BJ (cell line): ENCODE measurements around the gene GRM5. TPM values are rescaled to one million over a fixed set of nuclear protein-coding genes. Genes with fewer than 3 reads are reported as not detected.

ENCODE experiments used
- CTCF ChIA-PET: fragments of 350-600 bp; formaldehyde crosslinking; extraction: SDS; loops from one replicate; lab custom pipeline; 2021; ENCODE audit warnings: antibody characterized with exemption, inconsistent platforms; lab: Yijun Ruan, JAX
- POLR2A ChIA-PET: fragments of 300-600 bp; sonication (Branson Sonifier 250); formaldehyde crosslinking; extraction: SDS; loops from one replicate; lab custom pipeline; 2021; ENCODE audit warnings: antibody characterized with exemption; lab: Charles Lee
- DNase-seq: peaks from one replicate; pipeline ENCODE4 v3.0.0-alpha.2; 2011; ENCODE audit warnings: low read depth
- H3K27me3 ChIP-seq: 2 replicates; pipeline ENCODE4 v1.6.0; 2011; ENCODE audit warnings: low read length; ENCODE audit not compliant: control insufficient read depth, insufficient read depth
- H3K36me3 ChIP-seq: 2 replicates; pipeline ENCODE4 v1.5.1; 2011; ENCODE audit warnings: low read length; ENCODE audit not compliant: control insufficient read depth, insufficient read depth
- H3K4me3 ChIP-seq: 2 replicates; pipeline ENCODE4 v1.5.1; 2011; ENCODE audit warnings: low read depth, mild to moderate bottlenecking, control low read depth, low read length
- polyA plus RNA-seq: library from polyadenylated mRNA; depleted of rRNA; stranded (reverse); fragments of >200 nt; gene quantifications from 2 replicates; pipeline ENCODE4 v1.2.3, GENCODE V29; 2011
- TF ChIP-seq, protein P1 (sequence below): IDR thresholded peaks from 2 replicates; pipeline ENCODE4 v1.5.1; 2011; ENCODE audit warnings: low read depth, mild to moderate bottlenecking, control low read depth, inconsistent platforms, low read length, moderate library complexity; ENCODE audit not compliant: insufficient read depth

GRM5 gene
- polyA plus RNA-seq, 1 experiment = not detected

DNA sequence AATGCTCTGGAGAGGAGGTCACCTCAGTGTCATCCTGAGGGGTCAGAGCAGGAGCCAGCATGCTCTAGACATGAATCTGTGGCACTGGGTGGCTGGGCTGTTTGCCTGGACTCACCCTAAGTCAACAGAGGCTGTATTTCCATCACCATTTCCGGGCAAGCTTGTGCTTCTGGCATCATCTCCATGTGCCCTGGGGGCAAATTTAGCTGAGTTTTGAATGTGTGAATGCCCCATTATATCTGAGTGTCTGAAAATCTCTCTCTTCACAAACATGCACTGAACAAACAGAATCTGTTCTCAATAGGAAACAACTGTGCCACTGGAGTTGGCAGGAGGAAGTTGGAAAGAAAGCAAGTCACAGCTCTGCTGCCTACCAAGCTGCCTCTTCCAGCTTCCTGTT lies 356.2 kb downstream of the GRM5 start:
- H3K27me3 ChIP-seq = no peaks in the 10 kb centered on the region
- ChIA-PET CTCF (no interaction called here), POLR2A (no interaction called here)
- H3K4me3 ChIP-seq = no peak overlapping the region
- H3K36me3 ChIP-seq = no peaks in the 10 kb centered on the region
- TF ChIP-seq, protein P1, sequence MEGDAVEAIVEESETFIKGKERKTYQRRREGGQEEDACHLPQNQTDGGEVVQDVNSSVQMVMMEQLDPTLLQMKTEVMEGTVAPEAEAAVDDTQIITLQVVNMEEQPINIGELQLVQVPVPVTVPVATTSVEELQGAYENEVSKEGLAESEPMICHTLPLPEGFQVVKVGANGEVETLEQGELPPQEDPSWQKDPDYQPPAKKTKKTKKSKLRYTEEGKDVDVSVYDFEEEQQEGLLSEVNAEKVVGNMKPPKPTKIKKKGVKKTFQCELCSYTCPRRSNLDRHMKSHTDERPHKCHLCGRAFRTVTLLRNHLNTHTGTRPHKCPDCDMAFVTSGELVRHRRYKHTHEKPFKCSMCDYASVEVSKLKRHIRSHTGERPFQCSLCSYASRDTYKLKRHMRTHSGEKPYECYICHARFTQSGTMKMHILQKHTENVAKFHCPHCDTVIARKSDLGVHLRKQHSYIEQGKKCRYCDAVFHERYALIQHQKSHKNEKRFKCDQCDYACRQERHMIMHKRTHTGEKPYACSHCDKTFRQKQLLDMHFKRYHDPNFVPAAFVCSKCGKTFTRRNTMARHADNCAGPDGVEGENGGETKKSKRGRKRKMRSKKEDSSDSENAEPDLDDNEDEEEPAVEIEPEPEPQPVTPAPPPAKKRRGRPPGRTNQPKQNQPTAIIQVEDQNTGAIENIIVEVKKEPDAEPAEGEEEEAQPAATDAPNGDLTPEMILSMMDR = no peak
- DNase-seq = no peak

DNA sequence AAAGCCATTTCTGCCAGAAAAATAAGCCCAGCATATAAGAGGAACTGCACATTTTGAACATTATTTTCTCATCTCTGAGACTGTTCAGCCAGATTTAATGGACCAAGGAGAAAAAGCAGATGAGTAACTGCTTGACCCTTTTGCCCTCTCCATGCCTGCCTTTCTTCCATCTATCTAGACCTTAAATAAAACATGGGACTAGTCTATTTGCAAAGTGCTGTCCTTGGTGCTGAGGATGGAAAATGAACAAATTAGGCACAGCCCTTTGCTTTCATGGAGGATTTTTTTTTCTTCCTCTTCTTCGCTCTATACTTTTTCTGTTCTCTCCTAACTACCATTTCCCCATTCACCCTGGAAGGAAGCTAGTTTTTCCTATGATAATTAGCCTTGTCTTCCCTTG lies 361.3 kb downstream of the GRM5 start:
- Histone ChIP-seq H3K4me3 (no peak overlapping the region), H3K36me3 (no peaks in the 10 kb centered on the region), H3K27me3 (no peaks in the 10 kb centered on the region)
- no peak for DNase-seq
- ChIA-PET POLR2A (no interaction called here), CTCF (no interaction called here)
- TF ChIP-seq, protein P1 = no peak

DNA sequence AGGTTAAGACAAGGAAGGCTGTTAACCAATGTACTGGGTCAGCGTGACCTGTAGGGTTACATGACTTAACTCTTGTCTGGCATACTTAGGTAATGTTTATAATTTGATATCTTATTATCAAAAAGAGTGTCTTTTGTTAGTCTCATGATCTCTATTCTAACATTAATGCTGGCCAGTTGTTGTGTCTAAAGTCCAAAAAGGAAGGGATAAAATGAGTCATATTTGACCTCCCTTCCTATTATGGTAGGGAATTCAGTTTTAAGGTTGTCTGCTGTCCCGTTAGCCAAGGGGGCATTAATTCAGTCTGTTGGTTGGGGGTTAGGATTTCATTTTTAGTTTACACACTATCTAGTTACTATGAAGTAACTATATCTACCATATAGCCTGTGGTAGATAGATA lies 364.0 kb downstream of the GRM5 start:
- Histone ChIP-seq H3K27me3 (no peaks in the 10 kb centered on the region), H3K36me3 (no peaks in the 10 kb centered on the region), H3K4me3 (no peak overlapping the region)
- TF ChIP-seq, protein P1 = no peak
- DNase-seq = no peak
- ChIA-PET POLR2A (no interaction called here), CTCF (interaction anchor here (1.1 kb wide), 1 partner anchor 14 kb away, joined by 3 read pairs; no protein-coding TSS in a partner anchor)

GRCh38 chr11:88697139-88697538 lies 368.6 kb downstream of the GRM5 start:
- ChIA-PET POLR2A (no interaction called here), CTCF (interaction anchor here (0.6 kb wide), 1 partner anchor 1429 kb away, joined by 4 read pairs; no protein-coding TSS in a partner anchor)
- TF ChIP-seq, protein P1 = no peak
- no peaks in the 10 kb centered on the region; the same call in 1 of the 2 replicates for H3K27me3 ChIP-seq
- no peak overlapping the region for H3K4me3 ChIP-seq
- no peaks in the 10 kb centered on the region for H3K36me3 ChIP-seq
- no peak for DNase-seq

GRCh38 chr11:88695689-88696414 lies 369.9 kb downstream of the GRM5 start:
- CTCF ChIA-PET = no interaction called here
- H3K4me3 ChIP-seq = no peak overlapping the region
- H3K36me3 ChIP-seq = no peaks in the 10 kb centered on the region
- POLR2A ChIA-PET = no interaction called here
- TF ChIP-seq, protein P1 = no peak
- no peak for DNase-seq
- H3K27me3 ChIP-seq = no peaks in the 10 kb centered on the region; the same call in 1 of the 2 replicates
